ENCODE results near the gene EEF2K.

EEF2K gene

GRCh38 chr16:22304411-22304810 lies 98.3 kb downstream of the EEF2K start:
- ChIA-PET POLR2A (no interaction called here), CTCF (interaction anchor here (2.5 to 11.3 kb wide), 2 partner anchors 9 to 108 kb away, joined by 6 to 200 read pairs; no protein-coding TSS in a partner anchor)
- TF ChIP-seq, protein P1, sequence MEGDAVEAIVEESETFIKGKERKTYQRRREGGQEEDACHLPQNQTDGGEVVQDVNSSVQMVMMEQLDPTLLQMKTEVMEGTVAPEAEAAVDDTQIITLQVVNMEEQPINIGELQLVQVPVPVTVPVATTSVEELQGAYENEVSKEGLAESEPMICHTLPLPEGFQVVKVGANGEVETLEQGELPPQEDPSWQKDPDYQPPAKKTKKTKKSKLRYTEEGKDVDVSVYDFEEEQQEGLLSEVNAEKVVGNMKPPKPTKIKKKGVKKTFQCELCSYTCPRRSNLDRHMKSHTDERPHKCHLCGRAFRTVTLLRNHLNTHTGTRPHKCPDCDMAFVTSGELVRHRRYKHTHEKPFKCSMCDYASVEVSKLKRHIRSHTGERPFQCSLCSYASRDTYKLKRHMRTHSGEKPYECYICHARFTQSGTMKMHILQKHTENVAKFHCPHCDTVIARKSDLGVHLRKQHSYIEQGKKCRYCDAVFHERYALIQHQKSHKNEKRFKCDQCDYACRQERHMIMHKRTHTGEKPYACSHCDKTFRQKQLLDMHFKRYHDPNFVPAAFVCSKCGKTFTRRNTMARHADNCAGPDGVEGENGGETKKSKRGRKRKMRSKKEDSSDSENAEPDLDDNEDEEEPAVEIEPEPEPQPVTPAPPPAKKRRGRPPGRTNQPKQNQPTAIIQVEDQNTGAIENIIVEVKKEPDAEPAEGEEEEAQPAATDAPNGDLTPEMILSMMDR (IDR thresholded peaks at IDR 0.05; ENCODE audit: insufficient read depth, low read length, missing control alignments): no peak
- H3K4me3 ChIP-seq (ENCODE audit: low read depth, low read length): no peak overlapping the region
- DNase-seq (ENCODE audit: low read depth, low spot score): no peak

DNA sequence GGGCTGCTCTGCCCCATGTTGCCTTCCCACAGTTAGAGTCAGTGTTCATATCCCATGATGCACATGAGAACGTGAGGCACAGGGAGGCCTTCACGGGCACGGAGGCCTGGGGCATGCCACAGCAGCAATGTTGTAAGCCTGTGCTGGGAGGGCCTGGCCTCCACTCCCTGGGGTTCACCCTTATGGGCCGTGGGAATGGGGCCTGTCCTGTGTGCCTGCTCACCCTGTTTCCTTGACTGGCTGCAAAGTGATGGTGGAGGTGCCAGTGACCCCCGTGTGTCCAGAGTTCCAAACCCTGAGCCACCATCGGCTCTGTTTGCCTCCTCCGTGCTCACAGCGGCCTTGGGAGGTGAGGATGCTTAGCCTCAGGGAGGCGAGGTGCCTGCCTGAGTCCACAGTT lies 100.7 kb downstream of the EEF2K start:
- CTCF ChIA-PET: interaction anchor here (2.4 to 2.6 kb wide), 2 partner anchors 12 to 15 kb away, joined by 8 to 9 read pairs; no protein-coding TSS in a partner anchor
- TF ChIP-seq, protein P1 (IDR thresholded peaks at IDR 0.05; ENCODE audit: insufficient read depth, low read length, missing control alignments): no peak
- POLR2A ChIA-PET: no interaction called here
- no peak for DNase-seq (ENCODE audit: low read depth, low spot score)
- H3K4me3 ChIP-seq (ENCODE audit: low read depth, low read length): no peak overlapping the region

GRCh38 chr16:22307838-22308237 lies 101.8 kb downstream of the EEF2K start:
- DNase-seq (ENCODE audit: low read depth, low spot score): no peak
- ChIA-PET POLR2A (no interaction called here), CTCF (interaction anchor here (0.9 to 2.4 kb wide), 3 partner anchors 10 to 13 kb away, joined by 3 to 8 read pairs (median 6); no protein-coding TSS in a partner anchor)
- TF ChIP-seq, protein P1 (IDR thresholded peaks at IDR 0.05; ENCODE audit: insufficient read depth, low read length, missing control alignments): no peak
- H3K4me3 ChIP-seq (ENCODE audit: low read depth, low read length): no peak overlapping the region

DNA sequence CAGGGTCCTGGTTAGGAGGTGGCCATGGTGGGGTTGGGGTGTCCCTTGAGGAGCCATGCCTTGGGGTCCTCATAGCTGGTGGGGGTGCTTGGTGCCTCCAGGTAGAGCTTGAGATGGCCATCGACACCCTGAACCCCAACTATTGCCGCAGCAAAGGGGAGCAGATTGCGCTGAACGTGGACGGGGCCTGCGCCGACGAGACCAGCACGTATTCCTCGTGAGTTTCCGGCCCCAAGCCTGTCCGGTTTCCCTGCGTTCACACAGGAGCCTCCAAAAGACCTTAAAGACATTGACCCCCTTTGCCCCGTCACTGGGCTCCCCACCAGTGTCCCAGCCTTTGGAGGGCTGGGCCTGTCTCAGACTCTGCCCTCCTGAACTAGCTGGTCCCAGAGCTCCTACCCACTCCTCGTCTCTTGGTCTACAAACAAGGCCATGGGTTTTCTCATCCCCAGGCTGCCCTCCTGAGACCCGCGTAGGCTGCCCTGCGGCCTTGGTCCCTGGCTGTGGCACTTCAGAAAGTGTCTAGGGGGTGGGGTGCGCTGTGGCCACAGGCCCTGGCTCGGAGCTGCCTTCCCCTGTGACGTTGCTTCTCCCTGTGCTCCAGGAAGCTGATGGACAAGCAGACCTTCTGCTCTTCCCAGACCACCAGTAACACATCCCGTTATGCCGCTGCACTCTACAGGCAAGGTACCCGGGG lies 102.9 kb downstream of the EEF2K start:
- ChIA-PET POLR2A (no interaction called here), CTCF (interaction anchor here (1.2 to 6.8 kb wide), 3 partner anchors 8 to 12 kb away, joined by 6 to 74 read pairs (median 8); no protein-coding TSS in a partner anchor)
- TF ChIP-seq, protein P1 (IDR thresholded peaks at IDR 0.05; ENCODE audit: insufficient read depth, low read length, missing control alignments): no peak
- no peak for DNase-seq (ENCODE audit: low read depth, low spot score)
- H3K4me3 ChIP-seq (ENCODE audit: low read depth, low read length): no peak overlapping the region

GRCh38 chr16:22311520-22311919 lies 105.4 kb downstream of the EEF2K start:
- TF ChIP-seq, protein P1 (IDR thresholded peaks at IDR 0.05; ENCODE audit: insufficient read depth, low read length, missing control alignments): no peak
- CTCF ChIA-PET: interaction anchor here (1.8 to 6.8 kb wide), 2 partner anchors 10 kb away, joined by 7 to 74 read pairs; no protein-coding TSS in a partner anchor
- POLR2A ChIA-PET: no interaction called here
- no peak for DNase-seq (ENCODE audit: low read depth, low spot score)
- H3K4me3 ChIP-seq (ENCODE audit: low read depth, low read length): no peak overlapping the region

GRCh38 chr16:22312897-22313781 lies 107.1 kb downstream of the EEF2K start:
- no peak for DNase-seq (ENCODE audit: low read depth, low spot score)
- no peak overlapping the region for H3K4me3 ChIP-seq (ENCODE audit: low read depth, low read length)
- ChIA-PET CTCF (interaction anchor here (0.8 to 6.8 kb wide), 4 partner anchors 9 to 39 kb away, joined by 3 to 74 read pairs (median 4); no protein-coding TSS in a partner anchor), POLR2A (no interaction called here)
- TF ChIP-seq, protein P1 (IDR thresholded peaks at IDR 0.05; ENCODE audit: insufficient read depth, low read length, missing control alignments): no peak

Measured in AG04449 (cell line).